ENCODE measurements around the gene TFDP1.
"Not testable (repeated sequence)": the region's sequence is repeated elsewhere in the genome, so short reads cannot be mapped to it uniquely, and the experiment has no call there.

The TFDP1 gene

DNA sequence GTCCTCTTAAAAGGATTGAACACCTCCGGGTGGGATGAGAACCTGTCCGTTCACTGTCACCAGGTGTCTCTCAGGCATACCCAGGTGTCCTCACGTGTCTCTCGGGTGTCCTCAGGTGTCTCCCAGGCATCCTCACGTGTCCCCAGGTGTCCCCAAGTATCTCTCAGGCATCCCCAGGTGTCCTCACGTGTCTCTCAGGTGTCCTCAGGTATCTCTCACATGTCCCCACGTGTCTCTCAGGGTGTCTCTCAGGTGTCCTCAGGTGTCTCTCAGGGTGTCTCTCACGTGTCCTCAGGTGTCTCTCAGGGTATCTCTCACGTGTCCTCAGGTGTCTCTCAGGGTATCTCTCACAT is 39.7 kb downstream of the TFDP1 start:
- H3K36me3 ChIP-seq (ENCODE audit: low read depth): peaks cover 46% of the 10 kb centered on the region
- H3K27ac ChIP-seq (ENCODE audit: poor library complexity, severe bottlenecking): no peak overlapping the region
- ATAC-seq (ENCODE audit: low read depth): no peak
- no peaks in the 10 kb centered on the region for H3K27me3 ChIP-seq (ENCODE audit: insufficient read depth, poor library complexity, severe bottlenecking)
- no peaks in the 10 kb centered on the region for H3K4me1 ChIP-seq (ENCODE audit: insufficient read depth, poor library complexity, severe bottlenecking)
- TF ChIP-seq, protein P1, sequence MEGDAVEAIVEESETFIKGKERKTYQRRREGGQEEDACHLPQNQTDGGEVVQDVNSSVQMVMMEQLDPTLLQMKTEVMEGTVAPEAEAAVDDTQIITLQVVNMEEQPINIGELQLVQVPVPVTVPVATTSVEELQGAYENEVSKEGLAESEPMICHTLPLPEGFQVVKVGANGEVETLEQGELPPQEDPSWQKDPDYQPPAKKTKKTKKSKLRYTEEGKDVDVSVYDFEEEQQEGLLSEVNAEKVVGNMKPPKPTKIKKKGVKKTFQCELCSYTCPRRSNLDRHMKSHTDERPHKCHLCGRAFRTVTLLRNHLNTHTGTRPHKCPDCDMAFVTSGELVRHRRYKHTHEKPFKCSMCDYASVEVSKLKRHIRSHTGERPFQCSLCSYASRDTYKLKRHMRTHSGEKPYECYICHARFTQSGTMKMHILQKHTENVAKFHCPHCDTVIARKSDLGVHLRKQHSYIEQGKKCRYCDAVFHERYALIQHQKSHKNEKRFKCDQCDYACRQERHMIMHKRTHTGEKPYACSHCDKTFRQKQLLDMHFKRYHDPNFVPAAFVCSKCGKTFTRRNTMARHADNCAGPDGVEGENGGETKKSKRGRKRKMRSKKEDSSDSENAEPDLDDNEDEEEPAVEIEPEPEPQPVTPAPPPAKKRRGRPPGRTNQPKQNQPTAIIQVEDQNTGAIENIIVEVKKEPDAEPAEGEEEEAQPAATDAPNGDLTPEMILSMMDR (IDR thresholded peaks at IDR 0.05; ENCODE audit: poor library complexity, severe bottlenecking): no peak
- no peaks in the 10 kb centered on the region for H3K9me3 ChIP-seq (ENCODE audit: severe bottlenecking)
- DNase-seq (ENCODE audit: low spot score): no peak
- H3K4me3 ChIP-seq (ENCODE audit: severe bottlenecking): no peak overlapping the region

DNA sequence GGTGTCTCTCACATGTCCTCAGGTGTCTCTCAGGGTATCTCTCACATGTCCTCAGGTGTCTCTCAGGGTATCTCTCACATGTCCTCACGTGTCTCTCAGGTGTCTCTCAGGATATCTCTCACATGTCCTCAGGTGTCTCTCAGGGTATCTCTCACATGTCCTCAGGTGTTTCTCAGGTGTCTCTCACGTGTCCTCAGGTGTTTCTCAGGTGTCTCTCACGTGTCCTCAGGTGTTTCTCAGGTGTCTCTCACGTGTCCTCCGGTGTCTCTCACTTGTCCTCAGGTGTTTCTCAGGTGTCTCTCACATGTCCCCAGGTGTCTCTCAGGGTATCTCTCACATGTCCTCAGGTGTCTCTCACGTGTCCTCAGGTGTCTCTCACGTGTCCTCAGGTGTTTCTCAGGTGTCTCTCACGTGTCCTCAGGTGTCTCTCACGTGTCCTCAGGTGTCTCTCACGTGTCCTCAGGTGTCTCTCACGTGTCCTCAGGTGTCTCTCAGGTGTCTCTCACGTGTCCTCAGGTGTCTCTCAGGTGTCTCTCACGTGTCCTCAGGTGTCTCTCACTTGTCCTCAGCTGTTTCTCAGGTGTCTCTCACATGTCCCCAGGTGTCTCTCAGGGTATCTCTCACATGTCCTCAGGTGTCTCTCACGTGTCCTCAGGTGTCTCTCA is 40.2 kb downstream of the TFDP1 start:
- not testable (repeated sequence) for H3K27ac ChIP-seq (ENCODE audit: poor library complexity, severe bottlenecking); ATAC-seq (ENCODE audit: low read depth); H3K4me1 ChIP-seq (ENCODE audit: insufficient read depth, poor library complexity, severe bottlenecking); H3K27me3 ChIP-seq (ENCODE audit: insufficient read depth, poor library complexity, severe bottlenecking); H3K4me3 ChIP-seq (ENCODE audit: severe bottlenecking); H3K9me3 ChIP-seq (ENCODE audit: severe bottlenecking)
- DNase-seq (ENCODE audit: low spot score): peak; percentile 1
- peaks cover 52% of the 10 kb centered on the region for H3K36me3 ChIP-seq (ENCODE audit: low read depth)

DNA sequence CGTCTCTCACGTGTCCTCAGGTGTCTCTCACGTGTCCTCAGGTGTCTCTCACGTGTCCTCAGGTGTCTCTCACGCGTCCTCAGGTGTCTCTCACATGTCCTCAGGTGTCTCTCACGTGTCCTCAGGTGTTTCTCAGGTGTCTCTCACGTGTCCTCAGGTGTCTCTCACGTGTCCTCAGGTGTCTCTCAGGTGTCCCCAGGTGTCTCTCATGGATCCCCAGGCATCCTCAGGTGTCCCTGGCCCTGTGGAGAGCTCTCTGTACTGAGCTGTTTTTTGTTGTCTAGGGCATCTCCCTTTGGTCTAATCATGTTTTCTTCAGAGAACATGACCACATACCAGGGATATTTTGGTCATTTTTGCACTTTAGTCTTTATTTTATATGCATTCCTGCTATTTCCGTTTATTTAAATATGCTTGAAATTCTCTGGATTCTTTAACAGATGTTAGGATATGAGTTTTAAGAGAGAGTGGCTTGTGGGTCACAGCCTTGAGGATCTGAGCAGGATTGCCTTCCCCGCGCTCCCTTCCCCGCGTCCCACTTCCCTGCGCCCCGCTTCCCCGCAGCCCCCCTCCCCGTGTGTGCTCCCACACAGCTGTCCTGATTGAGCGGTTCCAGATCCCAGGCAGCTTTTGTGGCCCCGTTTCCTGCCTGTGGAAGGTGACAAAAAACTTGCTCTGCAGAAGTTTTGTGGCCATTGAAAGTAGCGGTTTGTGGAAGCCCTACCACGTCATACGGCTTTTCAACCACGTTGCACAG is 41.6 kb downstream of the TFDP1 start:
- DNase-seq (ENCODE audit: low spot score): peak; percentile 34
- Histone ChIP-seq H3K27ac (ENCODE audit: poor library complexity, severe bottlenecking) (no peak overlapping the region), H3K27me3 (ENCODE audit: insufficient read depth, poor library complexity, severe bottlenecking) (no peaks in the 10 kb centered on the region), H3K4me3 (ENCODE audit: severe bottlenecking) (no peak overlapping the region), H3K36me3 (ENCODE audit: low read depth) (peaks cover 52% of the 10 kb centered on the region), H3K9me3 (ENCODE audit: severe bottlenecking) (no peaks in the 10 kb centered on the region), H3K4me1 (ENCODE audit: insufficient read depth, poor library complexity, severe bottlenecking) (no peaks in the 10 kb centered on the region)
- TF ChIP-seq, protein P1 (IDR thresholded peaks at IDR 0.05; ENCODE audit: poor library complexity, severe bottlenecking): no peak
- no peak for ATAC-seq (ENCODE audit: low read depth)

DNA sequence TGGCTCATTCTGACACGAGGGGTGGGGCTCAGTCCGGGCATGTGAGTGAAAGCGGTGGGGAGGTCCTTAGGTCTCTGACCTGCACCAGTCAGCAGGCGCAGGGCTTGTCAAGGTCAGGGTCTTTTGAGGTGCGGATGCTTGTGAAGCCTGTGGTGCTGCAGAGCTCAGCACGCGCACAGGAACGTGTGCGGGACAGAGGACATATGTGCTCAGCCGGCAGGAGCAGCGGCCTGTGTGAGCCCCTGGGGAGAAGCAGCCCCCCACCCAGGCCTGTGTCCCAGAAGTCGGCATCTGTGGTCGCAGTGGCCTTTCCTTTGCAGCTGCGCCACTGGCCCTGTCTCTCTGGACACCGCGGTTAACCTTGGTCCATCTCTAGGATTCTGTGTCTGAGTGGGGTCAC is 42.6 kb downstream of the TFDP1 start:
- H3K27me3 ChIP-seq (ENCODE audit: insufficient read depth, poor library complexity, severe bottlenecking): no peaks in the 10 kb centered on the region
- no peaks in the 10 kb centered on the region for H3K9me3 ChIP-seq (ENCODE audit: severe bottlenecking)
- ATAC-seq (ENCODE audit: low read depth) (no peak), DNase-seq (ENCODE audit: low spot score) (peak; percentile 42)
- H3K36me3 ChIP-seq (ENCODE audit: low read depth): peaks cover 53% of the 10 kb centered on the region
- H3K4me1 ChIP-seq (ENCODE audit: insufficient read depth, poor library complexity, severe bottlenecking): no peaks in the 10 kb centered on the region
- H3K4me3 ChIP-seq (ENCODE audit: severe bottlenecking): no peak overlapping the region
- no peak overlapping the region for H3K27ac ChIP-seq (ENCODE audit: poor library complexity, severe bottlenecking)
- TF ChIP-seq, protein P1 (IDR thresholded peaks at IDR 0.05; ENCODE audit: poor library complexity, severe bottlenecking): no peak

DNA sequence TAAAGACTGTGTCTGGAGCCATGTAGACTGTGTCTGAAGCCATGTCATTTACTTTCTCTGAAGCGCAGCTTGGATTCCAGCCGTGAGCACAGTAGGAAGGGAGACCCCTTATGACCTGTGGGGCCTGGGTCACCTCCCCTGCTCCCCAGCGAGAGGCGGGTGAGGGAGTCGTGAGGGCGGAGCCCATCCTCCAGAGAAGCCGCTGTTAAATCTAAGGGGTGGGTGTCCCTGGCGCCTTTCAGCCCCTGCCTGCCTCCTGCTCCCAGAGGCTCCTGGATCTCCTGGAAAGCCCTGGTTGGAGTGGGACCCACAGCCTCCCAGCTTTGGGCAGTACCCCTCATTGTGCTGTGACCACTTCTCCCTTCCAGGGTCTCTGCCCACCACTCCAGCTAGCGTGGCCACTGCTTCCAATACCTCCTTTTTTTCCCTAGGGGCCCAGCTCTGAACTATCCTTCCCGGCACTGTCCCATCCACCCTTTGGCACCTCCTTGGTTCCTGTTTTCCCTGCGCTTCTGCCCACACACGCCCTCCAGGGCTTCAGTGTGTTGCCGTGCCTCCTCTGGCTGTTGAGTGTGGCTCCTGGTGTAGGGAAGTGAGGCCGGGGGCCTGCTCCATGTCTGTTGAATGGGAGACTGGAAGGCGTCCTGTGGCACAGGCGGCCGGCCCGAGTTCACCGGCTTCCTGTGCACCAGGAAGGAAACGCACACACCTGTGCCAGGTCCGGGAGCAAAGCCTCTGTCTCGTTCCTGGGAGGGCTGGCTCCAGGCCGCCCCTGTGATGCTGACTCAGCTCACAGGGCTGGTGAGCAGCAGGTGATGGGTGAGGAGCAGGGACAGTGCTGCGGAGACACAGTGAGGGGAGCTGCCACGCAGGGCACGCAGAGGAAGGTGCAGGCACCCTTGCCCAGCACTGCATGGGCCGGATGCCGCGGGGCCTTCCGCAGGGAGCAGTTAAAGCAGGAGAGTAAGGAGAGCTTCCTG is 44.0 kb downstream of the TFDP1 start:
- H3K27ac ChIP-seq (ENCODE audit: poor library complexity, severe bottlenecking): no peak overlapping the region
- H3K27me3 ChIP-seq (ENCODE audit: insufficient read depth, poor library complexity, severe bottlenecking): no peaks in the 10 kb centered on the region
- H3K4me3 ChIP-seq (ENCODE audit: severe bottlenecking): no peak overlapping the region

More for the DNA sequence above, 44.0 kb downstream of the TFDP1 start:
- H3K4me1 ChIP-seq (ENCODE audit: insufficient read depth, poor library complexity, severe bottlenecking): no peaks in the 10 kb centered on the region
- peaks cover 53% of the 10 kb centered on the region for H3K36me3 ChIP-seq (ENCODE audit: low read depth)
- DNase-seq (ENCODE audit: low spot score): peak; percentile 52
- no peaks in the 10 kb centered on the region for H3K9me3 ChIP-seq (ENCODE audit: severe bottlenecking)
- TF ChIP-seq, protein P1 (IDR thresholded peaks at IDR 0.05; ENCODE audit: poor library complexity, severe bottlenecking): no peak
- peak; percentile 25; the same call in 2 of the 3 replicates for ATAC-seq (ENCODE audit: low read depth)

All from RWPE2 (cell line).